Measurements from ENCODE around the gene BRD3OS.

- TF ChIP-seq CTCF (IDR thresholded peaks at IDR 0.05): no peak
- TF ChIP-seq POLR2A (IDR thresholded peaks at IDR 0.05): no peak
These were observed 29.9 kb downstream of the BRD3OS start for GRCh38 chr9:134054891-134055811.

Data from esophagus squamous epithelium (tissue), 4 donors.